Measurements from ENCODE around the gene MPP2.
A peak's percentile ranks its signal among the peaks of the same experiment; 100 is the strongest.
"Not testable (repeated sequence)": the region's sequence is repeated elsewhere in the genome, so short reads cannot be mapped to it uniquely, and the experiment has no call there.

Gene MPP2

DNA sequence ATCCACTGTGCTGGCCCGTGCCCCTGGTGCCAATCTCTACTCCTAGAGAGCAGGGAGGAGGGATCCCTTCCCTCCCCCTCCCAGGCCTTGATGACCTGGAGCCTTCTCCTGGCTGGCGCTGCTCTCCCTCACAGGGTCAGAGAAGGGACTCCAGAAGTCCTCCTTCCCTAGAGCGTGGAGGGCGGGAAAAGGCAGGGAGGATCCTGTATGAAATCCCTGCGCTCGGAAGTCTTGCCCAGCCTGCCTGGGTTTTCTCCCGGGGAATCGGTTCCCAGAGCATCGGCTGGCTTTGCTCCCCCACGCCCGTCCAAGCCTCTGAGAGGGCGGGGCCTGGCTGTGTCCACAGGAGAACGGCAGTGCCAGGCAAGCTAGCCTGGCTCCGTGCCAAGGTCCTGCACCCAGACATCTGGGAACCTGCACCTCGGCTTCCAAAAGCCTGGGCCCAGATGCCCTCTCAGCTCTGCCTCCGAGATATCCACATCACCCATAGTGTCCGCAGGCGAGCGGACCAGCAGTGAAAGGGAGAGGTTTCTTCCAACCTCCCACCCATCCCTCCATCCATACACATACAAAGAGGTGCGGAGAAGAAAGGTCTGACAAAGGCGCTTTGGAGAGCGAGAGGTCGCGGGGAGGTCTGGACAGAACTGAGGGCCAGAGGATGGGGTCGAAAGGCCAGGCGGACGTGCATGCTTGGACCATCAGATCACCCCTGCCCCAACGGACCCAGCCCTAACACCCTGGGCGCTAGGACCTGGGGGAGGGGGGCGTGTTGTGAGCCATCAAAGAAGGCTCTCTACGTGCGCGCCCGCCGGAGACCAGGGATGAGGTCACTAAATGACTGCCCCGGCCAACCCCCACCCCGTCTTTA is 1.1 kb downstream of the MPP2 start:
- peak; percentile 85 for DNase-seq (ENCODE audit: insufficient read length, low spot score)

DNA sequence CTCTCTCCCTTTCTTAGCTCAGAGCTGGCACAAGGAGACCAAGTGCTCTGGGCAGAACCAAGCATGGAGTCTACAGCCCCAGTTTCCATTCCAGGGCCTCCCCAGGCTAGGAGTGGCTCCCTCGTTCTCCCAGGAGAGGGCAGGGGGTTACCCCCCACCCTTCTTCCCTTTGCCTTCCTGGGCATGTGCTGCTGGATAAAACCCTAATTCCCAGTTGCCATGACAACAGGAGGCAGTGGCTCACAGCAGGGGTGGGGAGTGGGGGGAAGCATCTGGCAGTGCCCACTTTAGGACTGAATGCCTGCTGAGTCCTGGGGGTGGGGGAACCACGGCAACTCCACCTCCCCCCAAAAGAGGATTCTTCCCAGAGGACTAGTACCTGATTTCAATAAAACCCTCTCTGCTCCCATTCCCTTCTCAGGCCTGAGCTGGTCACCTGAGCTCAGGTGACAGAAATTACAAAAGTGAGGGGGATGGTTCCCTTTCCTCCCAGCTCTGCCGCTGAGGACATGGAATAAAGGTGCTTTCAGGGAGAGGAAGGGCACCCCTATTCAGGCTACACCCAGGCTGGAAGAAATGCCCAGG is 1.8 kb downstream of the MPP2 start:
- no peak for DNase-seq (ENCODE audit: insufficient read length, low spot score)
- no peak for FAIRE-seq

More for the DNA sequence above, 1.1 kb downstream of the MPP2 start:
- FAIRE-seq, result peak; percentile 31

DNA sequence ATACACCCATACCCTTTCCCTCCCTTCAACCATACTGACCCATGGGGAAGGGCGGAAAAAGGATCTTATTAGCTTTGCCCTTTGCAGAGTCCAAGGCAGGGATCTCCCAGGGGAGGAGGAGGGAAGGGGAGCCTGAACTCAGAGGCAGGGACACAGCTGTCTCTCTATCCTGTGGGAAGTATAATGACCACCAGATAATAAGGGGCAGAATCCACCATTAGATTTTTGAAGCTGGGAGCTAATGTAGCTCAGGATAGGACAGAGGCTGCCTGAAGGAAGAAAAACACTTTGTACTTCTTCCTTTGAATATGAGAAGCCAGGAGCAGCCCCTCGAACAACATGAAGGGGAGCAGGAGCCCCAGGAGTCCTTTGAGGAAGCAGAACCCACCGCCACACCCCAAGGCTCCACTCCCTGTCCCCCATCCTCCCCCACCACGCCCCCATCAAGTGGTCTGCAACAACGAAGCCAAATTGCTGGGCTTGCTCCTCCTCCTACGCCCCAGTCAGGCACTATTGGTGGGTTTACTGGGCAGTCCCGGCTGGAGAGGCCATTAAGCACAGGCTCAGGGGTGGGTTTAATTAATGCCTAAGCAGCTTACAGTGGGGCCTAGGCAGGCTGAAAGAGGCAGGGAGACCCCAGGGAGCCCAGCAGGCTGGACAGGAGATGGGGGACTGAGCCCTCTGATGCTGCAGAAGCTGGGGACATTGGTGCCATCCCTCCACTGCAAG is 5.3 kb downstream of the MPP2 start:
- DNase-seq (ENCODE audit: insufficient read length, low spot score) (no peak), FAIRE-seq (no peak)

DNA sequence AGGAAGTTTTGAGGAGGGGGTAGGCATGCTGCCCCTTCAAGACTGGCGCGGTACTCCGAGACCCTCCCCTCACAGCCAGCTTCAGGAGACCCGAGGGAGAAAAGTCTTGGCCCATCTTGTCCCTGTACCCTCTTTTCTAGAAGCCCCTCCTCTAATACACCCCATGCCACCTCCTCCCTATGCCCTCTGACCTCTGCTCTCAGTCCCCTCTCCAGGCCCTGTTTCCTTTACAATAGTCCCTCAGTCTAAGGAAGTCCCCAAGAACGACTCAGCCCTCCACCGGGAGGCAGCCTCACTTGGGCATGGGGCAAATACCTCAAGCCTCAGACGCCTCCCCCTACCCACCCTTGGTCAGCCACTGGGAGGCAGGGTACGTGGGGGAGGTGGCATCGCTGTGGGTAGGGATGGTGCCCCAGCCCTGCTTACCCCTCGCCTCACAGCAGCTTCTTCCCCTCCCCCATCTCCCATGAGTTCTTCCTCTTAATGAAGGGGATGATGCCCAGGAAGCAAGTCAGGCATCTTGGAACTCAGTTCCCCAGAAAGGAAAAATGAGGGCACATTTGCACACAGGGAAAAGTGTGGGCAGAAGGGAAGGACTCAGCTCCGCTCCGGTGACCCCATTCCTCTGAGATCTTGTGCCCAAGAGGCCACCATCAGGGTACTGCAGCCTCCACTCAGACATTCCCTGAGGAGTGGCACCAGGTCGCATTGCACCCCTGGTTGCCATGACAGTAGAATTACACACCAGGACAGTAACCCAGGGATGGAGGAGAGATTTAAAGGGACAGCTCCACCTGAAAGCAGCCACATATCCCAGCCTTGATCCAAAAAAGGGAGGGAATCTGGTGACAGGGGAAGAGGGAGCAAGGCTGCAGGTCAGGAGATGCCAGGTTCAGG is 6.2 kb downstream of the MPP2 start:
- FAIRE-seq (peak; percentile 58), DNase-seq (ENCODE audit: insufficient read length, low spot score) (no peak)

DNA sequence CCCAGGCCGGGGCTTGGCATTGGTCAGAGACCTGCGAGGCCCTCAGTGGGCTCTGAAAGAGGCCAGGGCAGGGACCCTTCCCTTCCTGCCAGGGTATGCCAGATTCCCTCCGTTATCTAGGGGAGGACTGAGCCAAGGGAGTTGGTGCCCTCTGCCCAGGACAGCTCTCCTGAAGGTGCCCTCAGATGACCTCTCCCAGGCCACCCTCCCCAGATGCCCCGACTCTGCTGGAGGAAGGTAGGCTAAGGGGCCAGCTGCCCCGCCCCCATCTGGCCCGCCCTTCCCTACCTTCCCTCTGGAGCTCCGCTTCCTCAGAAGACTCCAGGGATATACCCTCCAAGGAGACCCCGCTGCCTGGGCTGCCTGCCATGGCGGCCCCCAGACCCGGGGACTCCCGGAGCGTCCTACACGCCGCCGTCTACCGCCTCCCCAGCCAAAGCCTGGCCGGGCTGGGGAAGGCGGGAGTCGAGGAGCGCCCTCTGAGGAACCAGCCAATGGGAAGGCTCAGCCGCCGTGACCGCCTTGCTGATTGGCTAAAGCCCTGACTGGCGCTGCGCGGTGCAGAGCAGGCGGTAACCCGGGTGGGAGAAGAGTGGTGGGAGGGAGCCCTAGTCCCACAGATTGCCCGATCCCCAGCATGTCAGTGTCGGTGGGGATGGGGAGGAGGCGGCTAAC is 7.0 kb downstream of the MPP2 start:
- peak; percentile 96 for FAIRE-seq
- DNase-seq (ENCODE audit: insufficient read length, low spot score), result peak; percentile 100

DNA sequence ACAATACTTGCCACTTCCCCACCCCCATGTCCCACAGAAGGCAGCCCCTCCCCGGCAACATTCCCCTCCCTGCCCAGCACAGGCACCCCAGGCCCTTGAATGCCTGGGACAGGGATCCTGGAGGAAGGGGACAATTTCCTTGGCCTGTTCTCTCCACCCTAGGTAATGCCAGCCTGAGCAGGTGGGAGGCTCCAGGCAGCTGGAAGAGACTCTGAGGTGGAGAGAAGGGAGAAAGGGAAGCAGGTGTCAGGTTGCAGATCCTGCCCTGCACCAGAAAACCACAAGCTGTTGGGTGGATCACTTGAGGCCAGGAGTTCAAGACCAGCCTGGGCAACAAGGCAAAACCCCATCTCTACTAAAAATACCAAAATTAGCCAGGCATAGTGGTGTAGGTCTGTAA is 8.9 kb downstream of the MPP2 start:
- DNase-seq (ENCODE audit: insufficient read length, low spot score) (no peak), FAIRE-seq (no peak)

DNA sequence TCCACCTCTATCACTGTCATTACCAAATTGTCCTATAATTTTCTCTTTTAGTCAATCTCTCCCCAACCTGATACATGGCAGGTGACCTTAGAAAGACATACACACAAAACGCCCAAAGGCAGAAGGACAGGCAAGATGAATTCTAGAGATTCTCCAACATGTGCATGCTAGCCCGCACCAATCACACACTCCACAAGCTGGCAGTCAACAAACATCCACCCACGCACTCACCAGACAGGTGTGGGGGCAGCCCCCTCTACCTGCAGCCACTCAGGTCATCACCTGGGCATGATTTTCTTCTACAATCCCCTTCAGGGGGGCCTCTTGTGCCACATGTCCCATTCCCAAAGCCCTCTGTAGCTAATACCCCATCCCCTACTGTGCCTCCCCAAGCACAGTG is 9.5 kb downstream of the MPP2 start:
- DNase-seq (ENCODE audit: insufficient read length, low spot score) (no peak), FAIRE-seq (no peak)

DNA sequence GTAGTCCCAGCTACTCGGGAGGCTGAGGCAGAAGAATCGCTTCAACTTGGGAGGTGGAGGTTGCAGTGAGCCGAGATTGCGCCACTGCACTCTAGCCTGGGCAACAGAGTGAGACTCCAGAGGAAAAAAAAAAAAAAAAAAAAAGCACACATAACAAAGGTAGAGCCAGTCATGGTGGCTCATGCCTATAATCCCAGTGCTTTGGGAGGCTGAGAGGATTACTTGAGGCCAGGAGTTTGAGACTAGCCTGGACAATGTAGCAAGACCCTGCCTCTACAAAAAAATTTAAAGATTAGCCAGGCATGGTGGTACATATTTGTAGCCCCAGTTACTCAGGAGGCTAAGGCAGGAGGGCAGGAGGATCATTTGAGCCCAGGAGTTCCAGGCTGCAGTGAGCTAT is 12.8 kb downstream of the MPP2 start:
- DNase-seq (ENCODE audit: insufficient read length, low spot score); FAIRE-seq: not testable (repeated sequence)

DNA sequence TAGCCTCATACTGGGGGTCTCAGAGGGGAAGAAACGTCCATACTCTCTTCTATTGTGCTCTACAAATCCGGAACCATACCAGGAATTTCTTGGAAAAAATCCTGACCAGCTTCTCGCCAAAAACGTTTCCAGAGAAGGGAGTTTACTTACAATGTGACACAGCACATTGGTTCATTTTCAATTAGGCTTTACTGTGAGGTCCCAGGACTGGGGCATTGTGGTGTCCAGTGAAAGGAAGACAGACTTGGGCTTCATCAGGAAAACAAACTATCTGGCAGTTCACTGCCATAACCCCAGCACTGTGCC is 14.7 kb downstream of the MPP2 start:
- FAIRE-seq (no peak), DNase-seq (ENCODE audit: insufficient read length, low spot score) (no peak)

DNA sequence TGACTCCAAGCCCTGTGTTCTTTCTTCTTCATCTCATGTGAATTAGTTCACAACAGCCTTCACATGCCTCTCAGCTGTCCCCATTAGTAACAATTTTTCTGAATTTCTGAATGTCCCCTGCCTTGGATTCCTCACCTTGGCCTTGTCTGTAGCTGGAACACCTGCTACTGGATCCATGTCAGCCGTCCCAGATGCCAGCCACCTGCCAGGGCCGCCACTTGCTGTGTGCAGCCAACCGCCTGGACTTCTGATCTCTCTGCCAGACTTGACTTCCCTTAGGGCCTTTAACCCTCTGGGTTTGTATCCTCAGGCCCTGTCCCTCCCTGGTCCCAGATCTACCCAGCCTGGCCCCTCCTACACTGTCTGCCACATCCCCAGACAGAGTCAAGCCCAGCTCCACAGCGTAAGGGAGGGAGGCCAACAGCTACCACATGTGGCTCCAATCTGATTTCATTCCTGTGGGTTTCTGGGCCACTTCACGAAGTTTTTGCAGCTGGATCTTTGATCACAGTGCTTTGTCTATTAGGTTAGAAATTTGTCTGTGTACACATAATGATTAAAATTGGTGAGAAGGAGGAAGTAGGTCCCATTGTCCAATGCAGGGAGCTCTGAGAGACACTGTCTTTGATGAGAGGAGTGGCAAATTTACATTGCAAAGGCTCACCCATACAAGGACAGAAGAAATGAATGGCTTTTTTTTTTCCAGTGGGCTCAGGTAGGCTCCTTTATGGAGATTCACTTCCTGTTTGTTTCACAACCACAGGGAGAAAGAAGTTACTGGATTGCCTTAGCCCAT is 15.3 kb downstream of the MPP2 start:
- DNase-seq (ENCODE audit: insufficient read length, low spot score), result no peak
- no peak for FAIRE-seq

DNA sequence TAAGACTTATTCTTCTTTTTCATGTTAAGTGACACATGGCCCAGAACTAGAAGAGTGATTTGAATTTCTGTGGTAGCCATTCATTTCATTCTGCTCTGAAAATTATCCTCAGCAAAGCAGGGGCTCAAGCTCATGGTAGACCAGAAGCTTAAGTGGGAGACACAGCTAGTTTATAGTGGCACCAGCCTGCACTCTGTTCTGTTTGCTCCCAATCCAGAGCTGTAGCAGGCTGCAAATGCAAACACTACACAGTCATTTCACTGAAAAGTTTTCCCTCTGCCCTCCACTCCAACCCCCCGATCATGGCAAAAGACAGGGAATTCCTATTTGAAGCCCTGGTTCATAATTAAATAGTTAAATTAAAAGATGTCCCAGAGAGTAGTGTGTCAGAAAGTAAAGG is 17.1 kb downstream of the MPP2 start:
- DNase-seq (ENCODE audit: insufficient read length, low spot score), result no peak
- FAIRE-seq, result no peak

DNA sequence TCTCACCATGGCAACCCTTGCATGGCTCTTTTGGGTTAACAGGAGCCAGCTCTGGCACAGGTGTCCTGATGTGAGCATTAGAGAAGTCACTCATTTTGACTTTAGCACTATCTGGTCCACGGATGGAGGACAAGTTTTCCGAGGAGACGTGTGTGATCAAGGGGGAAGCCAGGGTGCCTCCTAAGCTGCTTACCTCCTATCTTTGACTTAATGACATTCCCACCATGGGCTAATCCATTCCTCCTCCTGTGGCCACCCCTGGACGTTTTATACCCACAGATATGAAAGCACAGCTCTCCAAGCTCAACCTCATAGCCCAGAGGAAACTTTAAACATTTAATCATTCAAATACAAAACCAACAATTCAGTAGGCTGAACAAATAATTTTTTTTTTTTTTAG is 18.8 kb downstream of the MPP2 start:
- DNase-seq (ENCODE audit: insufficient read length, low spot score), result no peak
- no peak for FAIRE-seq

DNA sequence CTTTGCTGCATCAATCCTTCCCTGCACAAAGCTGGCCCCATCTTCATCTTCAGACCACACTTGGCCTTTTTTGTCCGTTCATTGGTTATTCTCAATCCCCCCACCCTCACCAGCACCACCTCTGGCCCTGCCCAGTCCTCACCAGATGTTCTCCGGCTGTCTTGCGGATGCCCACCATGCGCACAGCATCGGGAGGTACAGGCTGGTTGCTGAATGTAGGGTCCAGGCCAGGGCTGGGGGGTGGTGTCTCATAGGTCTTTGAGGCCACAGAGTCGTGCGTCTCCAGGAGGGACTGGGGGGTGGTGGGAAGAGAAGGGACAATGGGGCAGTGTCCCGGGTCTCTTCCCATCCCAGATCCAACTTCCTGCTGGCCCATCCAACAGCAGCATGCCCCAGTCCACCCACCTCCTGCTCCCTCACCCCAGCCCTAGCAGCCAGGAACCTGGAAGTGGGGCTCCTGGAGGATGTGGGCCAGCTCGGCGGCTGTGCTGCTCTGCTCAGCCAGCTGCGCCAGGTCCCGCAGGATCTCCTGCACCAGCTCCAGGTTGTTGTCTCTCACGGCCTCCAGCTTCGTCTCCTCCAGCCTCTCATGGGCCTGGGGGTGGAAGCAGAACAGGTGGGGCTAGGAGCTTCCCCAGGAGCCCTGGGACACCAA is 24.4 kb downstream of the MPP2 start:
- no peak for DNase-seq (ENCODE audit: insufficient read length, low spot score)
- no peak for FAIRE-seq

DNA sequence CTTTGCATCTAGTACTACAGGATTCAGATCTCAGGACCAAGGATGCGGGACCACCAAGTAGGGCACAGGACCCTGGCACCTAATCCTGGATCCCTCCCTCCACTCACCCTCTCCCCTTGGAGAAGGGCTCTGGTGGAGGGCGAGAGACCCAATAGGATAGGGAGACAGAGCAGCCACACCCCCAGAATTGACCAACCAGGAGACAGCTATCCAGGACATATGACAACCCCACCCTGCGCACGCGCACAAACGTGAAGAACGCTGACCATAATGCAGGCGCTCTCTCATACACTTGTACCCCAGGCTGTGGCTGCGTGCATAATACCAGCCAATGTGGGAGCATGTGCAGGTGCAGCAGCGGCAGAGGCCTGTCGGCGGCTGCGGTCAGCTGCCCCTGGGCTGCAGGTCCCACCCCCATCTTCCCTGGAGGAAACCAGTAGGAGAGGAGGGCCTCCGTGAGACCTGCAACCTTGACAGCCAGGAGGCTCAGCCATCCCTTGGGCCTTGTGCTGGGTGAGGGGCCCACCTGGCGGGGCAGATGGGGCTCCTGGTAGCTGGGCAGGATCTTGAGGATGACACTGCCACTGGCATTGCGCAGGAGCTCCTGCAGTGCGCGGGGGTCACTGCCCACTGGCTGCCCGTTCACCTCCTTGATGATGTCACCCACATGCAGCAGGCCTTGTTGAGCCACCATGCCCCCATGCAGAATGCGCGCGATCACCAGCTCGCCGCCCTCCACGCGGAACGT is 25.4 kb downstream of the MPP2 start:
- no peak for FAIRE-seq
- no peak for DNase-seq (ENCODE audit: insufficient read length, low spot score)

DNA sequence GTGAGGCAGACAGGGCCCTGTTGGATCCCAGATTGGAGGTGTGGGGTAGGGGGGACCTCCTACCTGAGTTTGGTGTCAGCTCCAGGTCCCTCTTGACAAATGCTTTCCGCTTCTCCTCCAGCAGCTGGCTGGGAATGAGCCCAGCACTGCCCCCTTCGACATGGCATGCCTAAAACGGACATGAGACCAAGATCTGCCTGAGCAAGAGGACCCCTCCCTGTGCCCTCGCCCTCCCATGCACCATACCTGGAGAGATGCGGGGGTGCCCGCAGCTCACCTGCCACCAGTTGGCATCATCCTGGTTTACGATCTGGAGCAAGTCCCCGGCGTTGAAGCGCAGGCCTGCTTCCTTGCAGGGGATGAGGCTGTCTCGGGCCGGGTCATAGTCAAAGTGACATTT is 26.2 kb downstream of the MPP2 start:
- DNase-seq (ENCODE audit: insufficient read length, low spot score), result no peak
- no peak for FAIRE-seq

DNA sequence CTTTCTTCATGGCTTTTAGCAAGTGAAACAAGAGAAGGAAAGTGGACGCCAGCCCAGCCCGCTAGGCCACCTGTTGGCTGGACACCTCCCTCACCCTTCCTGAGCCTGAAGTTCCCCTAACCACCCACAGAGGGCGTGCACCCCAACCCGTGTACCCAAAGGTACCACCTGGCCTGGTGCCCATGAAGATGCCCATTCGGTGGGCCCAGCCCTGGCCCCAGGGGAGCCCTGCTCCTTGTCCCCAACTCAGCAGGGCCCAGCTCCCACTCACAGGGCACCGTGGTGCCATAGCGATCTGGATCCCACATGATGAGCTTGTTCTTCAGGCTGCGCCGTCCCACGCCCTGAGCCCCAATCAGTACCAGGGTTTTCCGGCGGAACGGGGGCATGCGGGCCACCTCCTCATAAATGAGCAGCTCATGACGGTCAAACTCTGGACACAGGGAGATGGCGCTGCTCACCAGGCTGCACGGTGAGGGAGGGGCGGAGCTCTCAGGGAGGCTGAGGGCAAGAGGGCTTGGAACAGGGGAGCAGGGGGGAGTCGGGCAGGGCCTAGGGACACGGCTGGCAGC is 26.8 kb downstream of the MPP2 start:
- FAIRE-seq (peak; percentile 55), DNase-seq (ENCODE audit: insufficient read length, low spot score) (peak; percentile 66)

DNA sequence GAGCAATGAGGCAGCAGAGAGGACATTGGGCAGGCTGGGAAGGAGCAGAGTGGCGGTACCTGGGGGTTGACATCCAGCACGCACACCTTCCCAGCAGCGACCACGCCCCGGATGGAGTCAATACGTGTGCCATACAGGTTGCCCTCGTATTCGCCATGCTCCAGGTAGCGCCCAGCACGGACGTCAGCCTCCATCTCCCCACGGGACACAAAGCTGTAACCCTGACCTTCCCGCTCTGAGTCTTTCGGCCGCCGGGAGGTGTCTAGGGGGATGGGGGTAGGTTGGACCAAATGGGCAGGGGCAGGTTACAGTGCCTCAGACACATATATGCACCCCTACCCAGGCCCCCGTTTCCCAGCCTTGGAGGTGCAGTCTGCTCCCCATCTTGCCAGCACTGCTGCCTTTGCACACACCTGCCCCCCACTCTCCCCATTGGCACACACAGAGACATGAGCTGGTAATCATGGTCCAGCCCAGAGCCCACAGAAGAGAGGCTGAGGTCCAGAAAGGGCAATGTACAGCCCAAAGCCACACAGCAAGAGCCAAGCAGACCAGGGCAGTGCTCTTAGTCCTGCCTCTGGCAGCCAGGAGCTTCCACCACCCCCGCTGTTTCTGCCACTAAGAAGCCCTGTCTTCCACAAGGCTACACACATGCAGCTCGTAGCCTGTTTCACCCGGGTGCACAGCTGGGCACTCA is 27.5 kb downstream of the MPP2 start:
- DNase-seq (ENCODE audit: insufficient read length, low spot score) (no peak), FAIRE-seq (peak; percentile 59)

Measured in HTR-8/SVneo (cell line).